ENCODE results near the gene POU6F2. TPM values are rescaled to one million over a fixed set of nuclear protein-coding genes. Genes with fewer than 3 reads are reported as not detected.

The POU6F2 gene
- total and polyA plus RNA-seq, 4 donors, result 1.1 to 2.0 (median 1.6) TPM

GRCh38 chr7:39153647-39154046 is 175.9 kb downstream of the POU6F2 start:
- no peaks in the 10 kb centered on the region for H3K36me3 ChIP-seq (ENCODE audit: control insufficient read depth, insufficient read depth, low read length)
- 100% methylated on average over 3 of the region's 5 CpGs for WGBS (ENCODE audit: insufficient coverage)
- DNase-seq (ENCODE audit: low read depth in 4 of 6, low spot score in 6 of 6), result no peak
- no peak overlapping the region for H3K4me3 ChIP-seq (ENCODE audit: low read depth, low read length)
- no peaks in the 10 kb centered on the region for H3K9me3 ChIP-seq (ENCODE audit: control insufficient read depth, insufficient read depth, low read length)
- H3K4me1 ChIP-seq (ENCODE audit: control insufficient read depth, insufficient read depth, low read length), result no peaks in the 10 kb centered on the region
- H3K27ac ChIP-seq (ENCODE audit: low read depth, low read length), result no peak overlapping the region
- H3K27me3 ChIP-seq (ENCODE audit: control insufficient read depth, insufficient read depth, low read length), result no peaks in the 10 kb centered on the region

- WGBS (ENCODE audit: insufficient coverage), result 100% methylated on average over 1 of the region's 2 CpGs
- H3K4me3 ChIP-seq (ENCODE audit: low read depth, low read length), result no peak overlapping the region
Observed at GRCh38 chr7:39154815-39155214, 177.1 kb downstream of the POU6F2 start.

GRCh38 chr7:39158367-39158766 is 180.7 kb downstream of the POU6F2 start:
- H3K9me3 ChIP-seq (ENCODE audit: control insufficient read depth, insufficient read depth, low read length), result no peaks in the 10 kb centered on the region
- H3K4me3 ChIP-seq (ENCODE audit: low read depth, low read length), result no peak overlapping the region
- H3K36me3 ChIP-seq (ENCODE audit: control insufficient read depth, insufficient read depth, low read length), result no peaks in the 10 kb centered on the region
- no peak overlapping the region for H3K27ac ChIP-seq (ENCODE audit: low read depth, low read length)
- H3K4me1 ChIP-seq (ENCODE audit: control insufficient read depth, insufficient read depth, low read length), result no peaks in the 10 kb centered on the region
- no peaks in the 10 kb centered on the region for H3K27me3 ChIP-seq (ENCODE audit: control insufficient read depth, insufficient read depth, low read length)
- no peak for DNase-seq (ENCODE audit: low read depth in 4 of 6, low spot score in 6 of 6)
- WGBS (ENCODE audit: insufficient coverage), result 100% methylated on average over 2 of the region's 3 CpGs

More at GRCh38 chr7:39154815-39155214, 177.1 kb downstream of the POU6F2 start:
- Histone ChIP-seq H3K27ac (ENCODE audit: low read depth, low read length) (no peak overlapping the region), H3K9me3 (ENCODE audit: control insufficient read depth, insufficient read depth, low read length) (no peaks in the 10 kb centered on the region), H3K27me3 (ENCODE audit: control insufficient read depth, insufficient read depth, low read length) (no peaks in the 10 kb centered on the region), H3K36me3 (ENCODE audit: control insufficient read depth, insufficient read depth, low read length) (no peaks in the 10 kb centered on the region), H3K4me1 (ENCODE audit: control insufficient read depth, insufficient read depth, low read length) (no peaks in the 10 kb centered on the region)
- no peak for DNase-seq (ENCODE audit: low read depth in 4 of 6, low spot score in 6 of 6)

- Histone ChIP-seq H3K36me3 (ENCODE audit: control insufficient read depth, insufficient read depth, low read length) (no peaks in the 10 kb centered on the region), H3K4me1 (ENCODE audit: control insufficient read depth, insufficient read depth, low read length) (no peaks in the 10 kb centered on the region), H3K4me3 (ENCODE audit: low read depth, low read length) (no peak overlapping the region), H3K9me3 (ENCODE audit: control insufficient read depth, insufficient read depth, low read length) (no peaks in the 10 kb centered on the region), H3K27me3 (ENCODE audit: control insufficient read depth, insufficient read depth, low read length) (no peaks in the 10 kb centered on the region), H3K27ac (ENCODE audit: low read depth, low read length) (no peak overlapping the region)
- DNase-seq (ENCODE audit: low read depth in 4 of 6, low spot score in 6 of 6), result peak in 1 of 6 donors; percentile 23
- WGBS (ENCODE audit: insufficient coverage), result no CpG with 5 or more reads among the region's 2 CpGs
Observed at GRCh38 chr7:39161903-39162302, 184.2 kb downstream of the POU6F2 start.

- no peaks in the 10 kb centered on the region for H3K36me3 ChIP-seq (ENCODE audit: control insufficient read depth, insufficient read depth, low read length)
- no peaks in the 10 kb centered on the region for H3K4me1 ChIP-seq (ENCODE audit: control insufficient read depth, insufficient read depth, low read length)
- H3K9me3 ChIP-seq (ENCODE audit: control insufficient read depth, insufficient read depth, low read length), result no peaks in the 10 kb centered on the region
- no peak overlapping the region for H3K4me3 ChIP-seq (ENCODE audit: low read depth, low read length)
- 85% methylated on average over 4 of the region's 4 CpGs for WGBS (ENCODE audit: insufficient coverage)
- no peak overlapping the region for H3K27ac ChIP-seq (ENCODE audit: low read depth, low read length)
- no peak for DNase-seq (ENCODE audit: low read depth in 4 of 6, low spot score in 6 of 6)
- no peaks in the 10 kb centered on the region for H3K27me3 ChIP-seq (ENCODE audit: control insufficient read depth, insufficient read depth, low read length)
Observed at GRCh38 chr7:39164887-39165286, 187.2 kb downstream of the POU6F2 start.

- no peak overlapping the region for H3K4me3 ChIP-seq (ENCODE audit: low read depth, low read length)
- WGBS (ENCODE audit: insufficient coverage), result 42% methylated on average over 2 of the region's 8 CpGs
- H3K36me3 ChIP-seq (ENCODE audit: control insufficient read depth, insufficient read depth, low read length), result no peaks in the 10 kb centered on the region
- no peaks in the 10 kb centered on the region for H3K27me3 ChIP-seq (ENCODE audit: control insufficient read depth, insufficient read depth, low read length)
- H3K9me3 ChIP-seq (ENCODE audit: control insufficient read depth, insufficient read depth, low read length), result no peaks in the 10 kb centered on the region
- H3K4me1 ChIP-seq (ENCODE audit: control insufficient read depth, insufficient read depth, low read length), result no peaks in the 10 kb centered on the region
- no peak overlapping the region for H3K27ac ChIP-seq (ENCODE audit: low read depth, low read length)
- DNase-seq (ENCODE audit: low read depth in 4 of 6, low spot score in 6 of 6), result no peak
Observed at GRCh38 chr7:39168403-39169098, 190.8 kb downstream of the POU6F2 start.

GRCh38 chr7:39172137-39172536 is 194.4 kb downstream of the POU6F2 start:
- no peak overlapping the region for H3K27ac ChIP-seq (ENCODE audit: low read depth, low read length)
- WGBS (ENCODE audit: insufficient coverage), result no CpG with 5 or more reads among the region's 1 CpG
- H3K27me3 ChIP-seq (ENCODE audit: control insufficient read depth, insufficient read depth, low read length), result no peaks in the 10 kb centered on the region

GRCh38 chr7:39181398-39181797 is 203.7 kb downstream of the POU6F2 start:
- H3K27ac ChIP-seq (ENCODE audit: low read depth, low read length), result no peak overlapping the region
- H3K27me3 ChIP-seq (ENCODE audit: control insufficient read depth, insufficient read depth, low read length), result no peaks in the 10 kb centered on the region
- WGBS (ENCODE audit: insufficient coverage), result 85% methylated on average over 3 of the region's 3 CpGs
- H3K9me3 ChIP-seq (ENCODE audit: control insufficient read depth, insufficient read depth, low read length), result no peaks in the 10 kb centered on the region
- DNase-seq (ENCODE audit: low read depth in 4 of 6, low spot score in 6 of 6), result no peak
- no peak overlapping the region for H3K4me3 ChIP-seq (ENCODE audit: low read depth, low read length)
- H3K36me3 ChIP-seq (ENCODE audit: control insufficient read depth, insufficient read depth, low read length), result no peaks in the 10 kb centered on the region
- no peaks in the 10 kb centered on the region for H3K4me1 ChIP-seq (ENCODE audit: control insufficient read depth, insufficient read depth, low read length)

More at GRCh38 chr7:39172137-39172536, 194.4 kb downstream of the POU6F2 start:
- Histone ChIP-seq H3K4me1 (ENCODE audit: control insufficient read depth, insufficient read depth, low read length) (no peaks in the 10 kb centered on the region), H3K36me3 (ENCODE audit: control insufficient read depth, insufficient read depth, low read length) (no peaks in the 10 kb centered on the region), H3K9me3 (ENCODE audit: control insufficient read depth, insufficient read depth, low read length) (no peaks in the 10 kb centered on the region), H3K4me3 (ENCODE audit: low read depth, low read length) (no peak overlapping the region)
- no peak for DNase-seq (ENCODE audit: low read depth in 4 of 6, low spot score in 6 of 6)

GRCh38 chr7:39183796-39184195 is 206.1 kb downstream of the POU6F2 start:
- Histone ChIP-seq H3K4me1 (ENCODE audit: control insufficient read depth, insufficient read depth, low read length) (no peaks in the 10 kb centered on the region), H3K27me3 (ENCODE audit: control insufficient read depth, insufficient read depth, low read length) (no peaks in the 10 kb centered on the region), H3K36me3 (ENCODE audit: control insufficient read depth, insufficient read depth, low read length) (no peaks in the 10 kb centered on the region), H3K27ac (ENCODE audit: low read depth, low read length) (no peak overlapping the region), H3K4me3 (ENCODE audit: low read depth, low read length) (no peak overlapping the region), H3K9me3 (ENCODE audit: control insufficient read depth, insufficient read depth, low read length) (no peaks in the 10 kb centered on the region)
- DNase-seq (ENCODE audit: low read depth in 4 of 6, low spot score in 6 of 6), result no peak
- WGBS (ENCODE audit: insufficient coverage), result 100% methylated on average over 1 of the region's 2 CpGs

- Histone ChIP-seq H3K4me3 (ENCODE audit: low read depth, low read length) (no peak overlapping the region), H3K9me3 (ENCODE audit: control insufficient read depth, insufficient read depth, low read length) (no peaks in the 10 kb centered on the region), H3K36me3 (ENCODE audit: control insufficient read depth, insufficient read depth, low read length) (no peaks in the 10 kb centered on the region), H3K27me3 (ENCODE audit: control insufficient read depth, insufficient read depth, low read length) (no peaks in the 10 kb centered on the region), H3K4me1 (ENCODE audit: control insufficient read depth, insufficient read depth, low read length) (no peaks in the 10 kb centered on the region), H3K27ac (ENCODE audit: low read depth, low read length) (no peak overlapping the region)
- WGBS (ENCODE audit: insufficient coverage), result 89% methylated on average over 1 of the region's 3 CpGs
- DNase-seq (ENCODE audit: low read depth in 4 of 6, low spot score in 6 of 6), result no peak
Observed at GRCh38 chr7:39184391-39184790, 206.7 kb downstream of the POU6F2 start.

Data from spinal cord (tissue), 10 donors.